ENCODE data around the gene DCUN1D2.

The DCUN1D2 gene

DNA sequence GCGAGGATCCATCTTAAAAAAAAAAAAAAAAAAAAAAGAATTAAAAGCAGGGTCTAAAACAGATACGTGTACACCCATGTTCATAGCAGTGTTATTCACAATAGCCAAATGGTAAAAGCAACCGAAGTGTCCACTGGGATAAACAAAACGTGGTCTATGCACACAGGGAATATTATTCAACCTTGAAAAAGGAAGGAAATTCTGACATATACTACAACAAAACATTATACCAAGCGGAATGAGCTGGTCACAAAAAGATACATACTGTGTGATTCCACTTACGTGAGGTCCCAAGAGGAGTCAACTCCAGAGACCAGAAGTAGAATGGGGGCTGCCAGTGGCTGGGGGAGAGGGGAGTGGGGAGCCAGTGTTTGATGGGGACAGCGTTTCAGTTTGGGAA is 22.5 kb downstream of the DCUN1D2 start:
- H3K36me3 ChIP-seq (ENCODE audit: control insufficient read depth, low read length) = peaks cover 39% of the 10 kb centered on the region
- H3K27me3 ChIP-seq (ENCODE audit: control insufficient read depth, low read length) = no peaks in the 10 kb centered on the region
- H3K79me2 ChIP-seq (ENCODE audit: control insufficient read depth, low read length) = peaks cover 12% of the 10 kb centered on the region
- no peaks in the 10 kb centered on the region for H3K4me1 ChIP-seq (ENCODE audit: control insufficient read depth, low read length)
- no peaks in the 10 kb centered on the region for H4K20me1 ChIP-seq (ENCODE audit: control insufficient read depth, insufficient read depth, low read depth, low read length)
- H3K9me3 ChIP-seq (ENCODE audit: control insufficient read depth, insufficient read depth, low read length) = no peaks in the 10 kb centered on the region
- no peak for TF ChIP-seq EZH2phosphoT487 (IDR thresholded peaks at IDR 0.05; ENCODE audit: borderline replicate concordance, low read length)
- TF ChIP-seq, protein P1, sequence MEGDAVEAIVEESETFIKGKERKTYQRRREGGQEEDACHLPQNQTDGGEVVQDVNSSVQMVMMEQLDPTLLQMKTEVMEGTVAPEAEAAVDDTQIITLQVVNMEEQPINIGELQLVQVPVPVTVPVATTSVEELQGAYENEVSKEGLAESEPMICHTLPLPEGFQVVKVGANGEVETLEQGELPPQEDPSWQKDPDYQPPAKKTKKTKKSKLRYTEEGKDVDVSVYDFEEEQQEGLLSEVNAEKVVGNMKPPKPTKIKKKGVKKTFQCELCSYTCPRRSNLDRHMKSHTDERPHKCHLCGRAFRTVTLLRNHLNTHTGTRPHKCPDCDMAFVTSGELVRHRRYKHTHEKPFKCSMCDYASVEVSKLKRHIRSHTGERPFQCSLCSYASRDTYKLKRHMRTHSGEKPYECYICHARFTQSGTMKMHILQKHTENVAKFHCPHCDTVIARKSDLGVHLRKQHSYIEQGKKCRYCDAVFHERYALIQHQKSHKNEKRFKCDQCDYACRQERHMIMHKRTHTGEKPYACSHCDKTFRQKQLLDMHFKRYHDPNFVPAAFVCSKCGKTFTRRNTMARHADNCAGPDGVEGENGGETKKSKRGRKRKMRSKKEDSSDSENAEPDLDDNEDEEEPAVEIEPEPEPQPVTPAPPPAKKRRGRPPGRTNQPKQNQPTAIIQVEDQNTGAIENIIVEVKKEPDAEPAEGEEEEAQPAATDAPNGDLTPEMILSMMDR (IDR thresholded peaks at IDR 0.05; ENCODE audit: low read depth, low read length, poor library complexity, severe bottlenecking) = no peak
- no peaks in the 10 kb centered on the region for H3K9me2 ChIP-seq (replicated peaks; ENCODE audit: control insufficient read depth, low read length)
- H3K4me3 ChIP-seq (ENCODE audit: low read length) = no peak overlapping the region
- no peak overlapping the region for H3K4me2 ChIP-seq (ENCODE audit: low read length)
- H3K27ac ChIP-seq (ENCODE audit: low read depth, low read length) = no peak overlapping the region
- H3F3A ChIP-seq (ENCODE audit: control insufficient read depth, insufficient read depth) = no peaks in the 10 kb centered on the region

DNA sequence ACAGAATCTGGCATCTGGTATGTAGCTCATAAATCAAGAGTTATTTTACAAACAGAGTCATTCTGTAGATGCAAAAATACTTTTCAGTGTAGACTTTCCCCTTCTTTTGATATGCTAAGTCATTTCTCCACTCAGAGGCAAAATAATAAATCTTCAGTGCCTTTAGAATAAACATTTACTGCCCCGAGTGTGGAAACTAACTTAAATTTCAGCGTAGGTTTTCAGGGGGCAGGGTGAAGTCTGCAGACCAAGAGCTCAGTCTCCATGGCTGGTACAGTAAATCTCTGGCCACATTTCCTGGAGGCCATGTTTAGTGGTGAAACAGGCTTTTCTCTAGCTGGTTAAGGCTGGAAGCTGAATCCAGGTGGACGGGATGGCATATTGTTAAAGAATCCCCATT is 24.1 kb downstream of the DCUN1D2 start:
- Histone ChIP-seq H3K4me3 (ENCODE audit: low read length) (no peak overlapping the region), H3K4me2 (ENCODE audit: low read length) (no peak overlapping the region), H3K9me3 (ENCODE audit: control insufficient read depth, insufficient read depth, low read length) (no peaks in the 10 kb centered on the region), H4K20me1 (ENCODE audit: control insufficient read depth, insufficient read depth, low read depth, low read length) (no peaks in the 10 kb centered on the region), H3K27me3 (ENCODE audit: control insufficient read depth, low read length) (no peaks in the 10 kb centered on the region), H3K27ac (ENCODE audit: low read depth, low read length) (no peak overlapping the region), H3K9me2 (replicated peaks; ENCODE audit: control insufficient read depth, low read length) (no peaks in the 10 kb centered on the region), H3K36me3 (ENCODE audit: control insufficient read depth, low read length) (peaks cover 38% of the 10 kb centered on the region), H3K4me1 (ENCODE audit: control insufficient read depth, low read length) (no peaks in the 10 kb centered on the region), H3K79me2 (ENCODE audit: control insufficient read depth, low read length) (peaks cover 12% of the 10 kb centered on the region), H3F3A (ENCODE audit: control insufficient read depth, insufficient read depth) (no peaks in the 10 kb centered on the region)
- TF ChIP-seq EZH2phosphoT487 (IDR thresholded peaks at IDR 0.05; ENCODE audit: borderline replicate concordance, low read length) = no peak
- TF ChIP-seq, protein P1 (IDR thresholded peaks at IDR 0.05; ENCODE audit: low read depth, low read length, poor library complexity, severe bottlenecking) = no peak

DNA sequence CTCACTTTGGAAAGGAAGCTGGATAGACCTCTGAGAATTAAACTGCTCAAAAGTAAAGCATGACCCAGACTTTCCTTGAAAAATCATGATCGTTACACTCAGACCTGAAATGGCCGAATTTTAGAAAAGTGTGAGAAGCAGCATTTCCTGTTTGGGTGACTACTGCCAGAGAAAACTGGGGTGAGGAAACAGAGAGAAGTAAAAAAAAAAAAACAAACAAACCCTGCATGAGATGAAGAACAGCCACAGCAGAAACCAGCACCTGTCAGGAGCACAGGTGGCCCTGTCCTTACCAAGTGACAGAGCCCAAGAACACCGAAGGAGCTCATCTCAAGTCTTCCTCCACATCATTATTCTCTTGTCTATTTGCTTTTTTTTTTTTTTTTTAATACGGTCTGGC is 25.2 kb downstream of the DCUN1D2 start:
- TF ChIP-seq, protein P1 (IDR thresholded peaks at IDR 0.05; ENCODE audit: low read depth, low read length, poor library complexity, severe bottlenecking) = no peak
- TF ChIP-seq EZH2phosphoT487 (IDR thresholded peaks at IDR 0.05; ENCODE audit: borderline replicate concordance, low read length) = no peak
- H3K9me3 ChIP-seq (ENCODE audit: control insufficient read depth, insufficient read depth, low read length) = no peaks in the 10 kb centered on the region
- H3K79me2 ChIP-seq (ENCODE audit: control insufficient read depth, low read length) = peaks cover 12% of the 10 kb centered on the region
- H3K27ac ChIP-seq (ENCODE audit: low read depth, low read length) = no peak overlapping the region
- H3K4me1 ChIP-seq (ENCODE audit: control insufficient read depth, low read length) = no peaks in the 10 kb centered on the region
- H3K36me3 ChIP-seq (ENCODE audit: control insufficient read depth, low read length) = peaks cover 49% of the 10 kb centered on the region
- H3F3A ChIP-seq (ENCODE audit: control insufficient read depth, insufficient read depth) = no peaks in the 10 kb centered on the region
- no peaks in the 10 kb centered on the region for H4K20me1 ChIP-seq (ENCODE audit: control insufficient read depth, insufficient read depth, low read depth, low read length)
- H3K27me3 ChIP-seq (ENCODE audit: control insufficient read depth, low read length) = no peaks in the 10 kb centered on the region
- no peak overlapping the region for H3K4me2 ChIP-seq (ENCODE audit: low read length)
- H3K9me2 ChIP-seq (replicated peaks; ENCODE audit: control insufficient read depth, low read length) = no peaks in the 10 kb centered on the region
- H3K4me3 ChIP-seq (ENCODE audit: low read length) = no peak overlapping the region

DNA sequence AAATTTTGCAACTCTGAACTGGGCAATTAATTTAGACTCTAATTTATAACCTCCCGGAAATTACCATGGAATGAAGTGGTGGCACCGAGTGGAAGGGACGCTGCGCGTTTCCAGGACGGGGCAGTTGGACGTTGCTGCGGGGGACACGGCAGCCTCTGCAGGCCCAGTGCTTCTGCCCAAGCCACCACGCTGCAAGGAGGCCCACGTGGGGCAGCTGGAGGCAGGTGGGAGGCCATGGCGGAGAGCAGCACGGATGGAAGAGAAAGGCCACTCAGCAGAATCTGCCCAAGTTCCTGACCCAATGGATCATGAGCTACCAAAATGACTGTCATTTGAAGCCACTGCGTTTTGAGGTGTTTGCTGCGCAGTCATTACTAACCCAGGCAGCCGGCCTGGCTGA is 26.0 kb downstream of the DCUN1D2 start:
- Histone ChIP-seq H3K4me1 (ENCODE audit: control insufficient read depth, low read length) (no peaks in the 10 kb centered on the region), H3K79me2 (ENCODE audit: control insufficient read depth, low read length) (peaks cover 5% of the 10 kb centered on the region), H3K27me3 (ENCODE audit: control insufficient read depth, low read length) (no peaks in the 10 kb centered on the region), H3K36me3 (ENCODE audit: control insufficient read depth, low read length) (peaks cover 53% of the 10 kb centered on the region), H3K27ac (ENCODE audit: low read depth, low read length) (no peak overlapping the region), H3K9me3 (ENCODE audit: control insufficient read depth, insufficient read depth, low read length) (no peaks in the 10 kb centered on the region), H4K20me1 (ENCODE audit: control insufficient read depth, insufficient read depth, low read depth, low read length) (no peaks in the 10 kb centered on the region), H3K4me2 (ENCODE audit: low read length) (no peak overlapping the region), H3K4me3 (ENCODE audit: low read length) (no peak overlapping the region), H3F3A (ENCODE audit: control insufficient read depth, insufficient read depth) (no peaks in the 10 kb centered on the region), H3K9me2 (replicated peaks; ENCODE audit: control insufficient read depth, low read length) (no peaks in the 10 kb centered on the region)
- TF ChIP-seq, protein P1 (IDR thresholded peaks at IDR 0.05; ENCODE audit: low read depth, low read length, poor library complexity, severe bottlenecking) = no peak
- TF ChIP-seq EZH2phosphoT487 (IDR thresholded peaks at IDR 0.05; ENCODE audit: borderline replicate concordance, low read length) = no peak
